HG03108 (cell line): ENCODE measurements around the gene RANBP9.

Experiments
- ATAC-seq: cut with Tn5 transposase; IDR thresholded peaks from one replicate; pipeline ENCODE4 v1.9.1; 2021; ENCODE audit warnings: moderate library complexity; ENCODE audit not compliant: unreplicated experiment

RANBP9 gene

GRCh38 chr6:13679996-13680395 lies 31.6 kb downstream of the RANBP9 start:
- ATAC-seq, result no peak

- ATAC-seq, result no peak
Observed at GRCh38 chr6:13678255-13678983, 33.2 kb downstream of the RANBP9 start.

GRCh38 chr6:13677878-13678254 lies 33.8 kb downstream of the RANBP9 start:
- no peak for ATAC-seq

GRCh38 chr6:13676551-13677156 lies 35.0 kb downstream of the RANBP9 start:
- ATAC-seq, result no peak

- no peak for ATAC-seq
Observed at GRCh38 chr6:13674533-13675190, 37.0 kb downstream of the RANBP9 start.

GRCh38 chr6:13673825-13674444 lies 37.7 kb downstream of the RANBP9 start:
- ATAC-seq, result no peak

- no peak for ATAC-seq
Observed at GRCh38 chr6:13673368-13673767, 38.3 kb downstream of the RANBP9 start.

GRCh38 chr6:13672904-13673303 lies 38.7 kb downstream of the RANBP9 start:
- ATAC-seq, result no peak

GRCh38 chr6:13671548-13672127 lies 40.0 kb downstream of the RANBP9 start:
- ATAC-seq, result no peak

GRCh38 chr6:13669476-13669875 lies 42.2 kb downstream of the RANBP9 start:
- no peak for ATAC-seq

GRCh38 chr6:13668291-13668928 lies 43.2 kb downstream of the RANBP9 start:
- peak; percentile 60 for ATAC-seq

GRCh38 chr6:13667655-13668054 lies 44.0 kb downstream of the RANBP9 start:
- no peak for ATAC-seq

- ATAC-seq, result no peak
Observed at GRCh38 chr6:13666194-13667105, 45.2 kb downstream of the RANBP9 start.

GRCh38 chr6:13664703-13665352 lies 46.8 kb downstream of the RANBP9 start:
- no peak for ATAC-seq

GRCh38 chr6:13663986-13664385 lies 47.6 kb downstream of the RANBP9 start:
- ATAC-seq, result no peak

- no peak for ATAC-seq
Observed at GRCh38 chr6:13662651-13663334, 48.8 kb downstream of the RANBP9 start.

GRCh38 chr6:13661647-13662046 lies 50.0 kb downstream of the RANBP9 start:
- ATAC-seq, result no peak

GRCh38 chr6:13660893-13661292 lies 50.7 kb downstream of the RANBP9 start:
- no peak for ATAC-seq

- ATAC-seq, result no peak
Observed at GRCh38 chr6:13660273-13660672, 51.4 kb downstream of the RANBP9 start.
